NCI-H345 (cell line): ENCODE measurements around the gene ASTN1.
A peak's percentile ranks its signal among the peaks of the same experiment; 100 is the strongest.

Source experiments
- DNase-seq: peaks from one replicate; lab custom pipeline; 2025; lab: John Stamatoyannopoulos, UW

ASTN1 gene

GRCh38 chr1:176993587-176993986, 170.9 kb downstream of the ASTN1 start:
- no peak for DNase-seq

GRCh38 chr1:176989754-176990153, 174.8 kb downstream of the ASTN1 start:
- no peak for DNase-seq

- DNase-seq, result no peak
Observed at GRCh38 chr1:176989023-176989422, 175.5 kb downstream of the ASTN1 start.

GRCh38 chr1:176987016-176987415, 177.5 kb downstream of the ASTN1 start:
- DNase-seq, result no peak

- no peak for DNase-seq
Observed at GRCh38 chr1:176983731-176984130, 180.8 kb downstream of the ASTN1 start.

- no peak for DNase-seq
Observed at GRCh38 chr1:176976771-176977170, 187.7 kb downstream of the ASTN1 start.

- DNase-seq, result no peak
Observed at GRCh38 chr1:176976225-176976624, 188.3 kb downstream of the ASTN1 start.

GRCh38 chr1:176964687-176965086, 199.8 kb downstream of the ASTN1 start:
- DNase-seq, result no peak

- DNase-seq, result no peak
Observed at GRCh38 chr1:176963181-176963580, 201.3 kb downstream of the ASTN1 start.

- DNase-seq, result no peak
Observed at GRCh38 chr1:176961678-176962077, 202.8 kb downstream of the ASTN1 start.

- DNase-seq, result peak; percentile 2
Observed at GRCh38 chr1:176959191-176959820, 205.2 kb downstream of the ASTN1 start.

GRCh38 chr1:176957603-176958002, 206.9 kb downstream of the ASTN1 start:
- no peak for DNase-seq

- DNase-seq, result no peak
Observed at GRCh38 chr1:176954242-176954641, 210.3 kb downstream of the ASTN1 start.

GRCh38 chr1:176950736-176951324, 213.7 kb downstream of the ASTN1 start:
- DNase-seq, result peak; percentile 28

GRCh38 chr1:176949033-176949662, 215.4 kb downstream of the ASTN1 start:
- no peak for DNase-seq

- DNase-seq, result no peak
Observed at GRCh38 chr1:176944606-176945005, 219.9 kb downstream of the ASTN1 start.

- no peak for DNase-seq
Observed at GRCh38 chr1:176943783-176944182, 220.7 kb downstream of the ASTN1 start.

- DNase-seq, result no peak
Observed at GRCh38 chr1:176942346-176942745, 222.2 kb downstream of the ASTN1 start.

GRCh38 chr1:176939993-176940392, 224.5 kb downstream of the ASTN1 start:
- DNase-seq, result no peak

GRCh38 chr1:176938375-176938774, 226.1 kb downstream of the ASTN1 start:
- DNase-seq, result no peak

GRCh38 chr1:176934370-176934769, 230.1 kb downstream of the ASTN1 start:
- DNase-seq, result no peak

- DNase-seq, result no peak
Observed at GRCh38 chr1:176932114-176933104, 232.1 kb downstream of the ASTN1 start.
